Measurements from ENCODE around the gene OLR1.
"Not testable (repeated sequence)": the region's sequence is repeated elsewhere in the genome, so short reads cannot be mapped to it uniquely, and the experiment has no call there.

OLR1 gene

GRCh38 chr12:10190558-10191388 is 18.8 kb upstream of the OLR1 start:
- DNase-seq (ENCODE audit: low read depth, low spot score): peak; percentile 17

- DNase-seq (ENCODE audit: low read depth, low spot score): no peak
These were observed 17.7 kb upstream of the OLR1 start for GRCh38 chr12:10189653-10190052.

- not testable (repeated sequence) for DNase-seq (ENCODE audit: low read depth, low spot score)
These were observed 15.0 kb upstream of the OLR1 start for GRCh38 chr12:10186958-10187357.

- no peak for DNase-seq (ENCODE audit: low read depth, low spot score)
These were observed 14.4 kb upstream of the OLR1 start for GRCh38 chr12:10186299-10186698.

- DNase-seq (ENCODE audit: low read depth, low spot score): no peak
These were observed 12.4 kb upstream of the OLR1 start for GRCh38 chr12:10184261-10184843.

GRCh38 chr12:10182354-10183049 is 10.6 kb upstream of the OLR1 start:
- no peak for DNase-seq (ENCODE audit: low read depth, low spot score)

- no peak for DNase-seq (ENCODE audit: low read depth, low spot score)
These were observed 7.8 kb upstream of the OLR1 start for GRCh38 chr12:10179776-10180181.

- no peak for DNase-seq (ENCODE audit: low read depth, low spot score)
These were observed 6.9 kb upstream of the OLR1 start, which contains the start of gene TMEM52B for GRCh38 chr12:10178821-10179220. TMEM52B (plus strand) TSS chr12:10179032; CDS start chr12:10179575, 543 bp downstream.

GRCh38 chr12:10175846-10176636 is 4.1 kb upstream of the OLR1 start:
- no peak for DNase-seq (ENCODE audit: low read depth, low spot score)

- DNase-seq (ENCODE audit: low read depth, low spot score): no peak
These were observed 3.2 kb upstream of the OLR1 start for GRCh38 chr12:10174986-10175614.

GRCh38 chr12:10170216-10170615 is 1.7 kb downstream of the OLR1 start:
- DNase-seq (ENCODE audit: low read depth, low spot score): no peak

GRCh38 chr12:10169104-10169503 is 2.8 kb downstream of the OLR1 start:
- no peak for DNase-seq (ENCODE audit: low read depth, low spot score)

- DNase-seq (ENCODE audit: low read depth, low spot score): no peak
These were observed 4.3 kb downstream of the OLR1 start for GRCh38 chr12:10167599-10167998.

GRCh38 chr12:10165421-10165820 is 6.5 kb downstream of the OLR1 start:
- DNase-seq (ENCODE audit: low read depth, low spot score): no peak

GRCh38 chr12:10163084-10163483 is 8.8 kb downstream of the OLR1 start:
- DNase-seq (ENCODE audit: low read depth, low spot score): no peak

GRCh38 chr12:10160617-10161385 is 11.1 kb downstream of the OLR1 start:
- DNase-seq (ENCODE audit: low read depth, low spot score): no peak

GRCh38 chr12:10159280-10159679 is 12.7 kb downstream of the OLR1 start:
- DNase-seq (ENCODE audit: low read depth, low spot score): no peak

- DNase-seq (ENCODE audit: low read depth, low spot score): no peak
These were observed 13.5 kb downstream of the OLR1 start for GRCh38 chr12:10158406-10158805.

GRCh38 chr12:10155966-10156365 is 16.0 kb downstream of the OLR1 start:
- DNase-seq (ENCODE audit: low read depth, low spot score): no peak

GRCh38 chr12:10154145-10154496 is 17.8 kb downstream of the OLR1 start:
- DNase-seq (ENCODE audit: low read depth, low spot score): no peak
